GM18868 (cell line): ENCODE data around the gene PRICKLE3.

Source experiments
- ATAC-seq: cut with Tn5 transposase; IDR thresholded peaks from one replicate; pipeline ENCODE4 v1.9.1; 2021; ENCODE audit warnings: mild to moderate bottlenecking, moderate library complexity; ENCODE audit not compliant: unreplicated experiment

PRICKLE3 gene

GRCh38 chrX:49186125-49187027 is at the start of gene PRICKLE3:
Gene PRICKLE3 (minus strand): TSS chrX:49186373. CDS start chrX:49186297, 76 bp downstream.
- no peak for ATAC-seq

- no peak for ATAC-seq
These were observed 47.8 kb upstream of the PRICKLE3 start for GRCh38 chrX:49233887-49234555.

GRCh38 chrX:49233176-49233575 is 47.0 kb upstream of the PRICKLE3 start, which contains the start of gene CACNA1F:
Gene CACNA1F (minus strand): TSS chrX:49233340. CDS start chrX:49233309, 31 bp downstream.
- ATAC-seq, result no peak

GRCh38 chrX:49232525-49232924 is 46.4 kb upstream of the PRICKLE3 start:
- ATAC-seq, result no peak

- no peak for ATAC-seq
These were observed 45.3 kb upstream of the PRICKLE3 start for GRCh38 chrX:49231333-49232000.

- ATAC-seq, result peak; percentile 68
These were observed 44.5 kb upstream of the PRICKLE3 start for GRCh38 chrX:49230500-49231232.

- no peak for ATAC-seq
These were observed 42.0 kb upstream of the PRICKLE3 start for GRCh38 chrX:49228185-49228584.

- ATAC-seq, result no peak
These were observed 41.6 kb upstream of the PRICKLE3 start for GRCh38 chrX:49227726-49228125.

GRCh38 chrX:49226946-49227345 is 40.8 kb upstream of the PRICKLE3 start:
- ATAC-seq, result no peak

- ATAC-seq, result no peak
These were observed 39.7 kb upstream of the PRICKLE3 start for GRCh38 chrX:49225858-49226257.

- no peak for ATAC-seq
These were observed 35.7 kb upstream of the PRICKLE3 start for GRCh38 chrX:49221868-49222267.

- ATAC-seq, result no peak
These were observed 33.9 kb upstream of the PRICKLE3 start for GRCh38 chrX:49220100-49220499.

- ATAC-seq, result no peak
These were observed 28.9 kb upstream of the PRICKLE3 start for GRCh38 chrX:49214996-49215526.

GRCh38 chrX:49214416-49214815 is 28.2 kb upstream of the PRICKLE3 start:
- no peak for ATAC-seq

- ATAC-seq, result no peak
These were observed 26.7 kb upstream of the PRICKLE3 start for GRCh38 chrX:49212861-49213260.

- no peak for ATAC-seq
These were observed 26.0 kb upstream of the PRICKLE3 start for GRCh38 chrX:49212209-49212608.

GRCh38 chrX:49211074-49211473 is 24.9 kb upstream of the PRICKLE3 start:
- no peak for ATAC-seq

GRCh38 chrX:49210406-49210805 is 24.2 kb upstream of the PRICKLE3 start:
- ATAC-seq, result no peak

- no peak for ATAC-seq
These were observed 23.5 kb upstream of the PRICKLE3 start for GRCh38 chrX:49209434-49210251.

GRCh38 chrX:49208399-49208798 is 22.2 kb upstream of the PRICKLE3 start:
- no peak for ATAC-seq
